CD4-positive, CD25-positive, alpha-beta regulatory T cell (primary cell): ENCODE measurements around the gene CD99. TPM values are rescaled to one million over a fixed set of nuclear protein-coding genes. Genes with fewer than 3 reads are reported as not detected.
"Not testable (repeated sequence)": the region's sequence is repeated elsewhere in the genome, so short reads cannot be mapped to it uniquely, and the experiment has no call there.

Source experiments
- ATAC-seq, 2 donors: fragments of 150-1000 bp; cut with Tn5 transposase; one replicate each; pipeline ENCODE4 v1.10.0; 2021; ENCODE audit warnings: low read depth in 2 of 2, moderate number of reproducible peaks in 2 of 2, moderate library complexity in 1 of 2
- DNase-seq, 3 donors: peaks; one replicate each; pipeline versions ENCODE4 v3.0.0 to v3.0.0-alpha.2; 2012 to 2022; ENCODE audit warnings: mixed read lengths in 1 of 3
- H3K27ac ChIP-seq: one replicate; pipeline ENCODE4 v1.7.0; 2013; ENCODE audit warnings: mild to moderate bottlenecking, low read length; ENCODE audit not compliant: insufficient read depth, poor library complexity, severe bottlenecking
- H3K27me3 ChIP-seq: one replicate; pipeline ENCODE4 v1.7.0; 2013; ENCODE audit warnings: low read length; ENCODE audit not compliant: control insufficient read depth, insufficient read depth
- H3K36me3 ChIP-seq: one replicate; pipeline ENCODE4 v1.7.0; 2013; ENCODE audit warnings: mild to moderate bottlenecking, low read length, moderate library complexity; ENCODE audit not compliant: control insufficient read depth, insufficient read depth
- H3K4me1 ChIP-seq: 2 replicates; pipeline ENCODE4 v1.7.0; 2013; ENCODE audit warnings: mild to moderate bottlenecking, low read length; ENCODE audit not compliant: insufficient read depth, control insufficient read depth, poor library complexity, severe bottlenecking
- H3K4me3 ChIP-seq: one replicate; pipeline ENCODE4 v1.7.0; 2013; ENCODE audit warnings: low read depth, mild to moderate bottlenecking, low read length, moderate library complexity
- H3K9me3 ChIP-seq, 2 experiments: 1 replicate in 1 of 2; 2 replicates in 1 of 2; pipeline ENCODE4 v1.7.0; 2013; ENCODE audit warnings: low read length in 2 of 2, mild to moderate bottlenecking in 1 of 2, moderate library complexity in 1 of 2; ENCODE audit not compliant: control insufficient read depth in 2 of 2
- H3K27ac Mint-ChIP-seq, 3 donors: one replicate each; pipeline ENCODE4 v1.8.0; 2020 to 2022; ENCODE audit warnings: mild to moderate bottlenecking in 3 of 3, mixed read lengths in 3 of 3, moderate library complexity in 2 of 3
- H3K27me3 Mint-ChIP-seq: one replicate; pipeline ENCODE4 v1.8.0; 2022; ENCODE audit warnings: mild to moderate bottlenecking, mixed read lengths
- H3K36me3 Mint-ChIP-seq: one replicate; pipeline ENCODE4 v1.8.0; 2020; ENCODE audit warnings: mixed read lengths
- H3K4me1 Mint-ChIP-seq, 4 donors: one replicate each; pipeline ENCODE4 v1.8.0; 2020 to 2022; ENCODE audit warnings: mixed read lengths in 4 of 4, mild to moderate bottlenecking in 1 of 4
- H3K4me3 Mint-ChIP-seq, 4 donors: one replicate each; pipeline ENCODE4 v1.8.0; 2020 to 2022; ENCODE audit warnings: mild to moderate bottlenecking in 4 of 4, mixed read lengths in 4 of 4, moderate library complexity in 3 of 4
- H3K9me3 Mint-ChIP-seq, 7 donors: one replicate each; pipeline ENCODE4 v1.8.0; 2020 to 2022; ENCODE audit warnings: mixed read lengths in 7 of 7, mild to moderate bottlenecking in 3 of 7, moderate library complexity in 2 of 7
- polyA plus RNA-seq, 4 donors: library from polyadenylated mRNA; unstranded; fragments of 300-500 nt; fragmentation: Illumina TruSeq; gene quantifications; one replicate each; pipeline ENCODE4 v1.2.3, GENCODE V29; 2021
- total RNA-seq: library from RNA; stranded (reverse); gene quantifications from one replicate; pipeline ENCODE4 v1.2.3, GENCODE V29; 2022

CD99 gene
- total and polyA plus RNA-seq, 5 donors from 2014 or later: 286 to 459 (median 320) TPM

- DNase-seq (no peak), ATAC-seq (no peak)
- no peak overlapping the region for H3K27ac Mint-ChIP-seq
- Histone ChIP-seq H3K36me3 (no peaks in the 10 kb centered on the region), H3K27ac (no peak overlapping the region), H3K4me3 (no peak overlapping the region), H3K9me3 (no peaks in the 10 kb centered on the region), H3K27me3 (no peaks in the 10 kb centered on the region), H3K4me1 (no peaks in the 10 kb centered on the region)
- peaks cover 3% of the 10 kb centered on the region for H3K27me3 Mint-ChIP-seq
- no peak overlapping the region for H3K4me3 Mint-ChIP-seq
- H3K9me3 Mint-ChIP-seq: peaks cover 0 to 7% (median 0%) of the 10 kb centered on the region in 7 donors
- peaks cover 0 to 5% (median under 1%) of the 10 kb centered on the region in 4 donors for H3K4me1 Mint-ChIP-seq
- no peaks in the 10 kb centered on the region for H3K36me3 Mint-ChIP-seq
These were observed 70.2 kb downstream of the CD99 start for GRCh38 chrX:2761246-2761645.

- not testable (repeated sequence) for H3K4me1 ChIP-seq, H3K4me3 ChIP-seq, H3K4me1 Mint-ChIP-seq, ATAC-seq, H3K36me3 Mint-ChIP-seq, H3K9me3 ChIP-seq, H3K4me3 Mint-ChIP-seq, H3K9me3 Mint-ChIP-seq, H3K27me3 ChIP-seq, DNase-seq, H3K27ac ChIP-seq, H3K27ac Mint-ChIP-seq, H3K36me3 ChIP-seq, H3K27me3 Mint-ChIP-seq
These were observed 71.6 kb downstream of the CD99 start for GRCh38 chrX:2762671-2763070.

- H3K9me3 ChIP-seq, H3K4me1 Mint-ChIP-seq, H3K36me3 ChIP-seq, H3K9me3 Mint-ChIP-seq, H3K36me3 Mint-ChIP-seq, H3K27ac Mint-ChIP-seq, H3K4me3 ChIP-seq, DNase-seq, ATAC-seq, H3K27me3 Mint-ChIP-seq, H3K27me3 ChIP-seq, H3K4me3 Mint-ChIP-seq, H3K4me1 ChIP-seq, H3K27ac ChIP-seq: not testable (repeated sequence)
These were observed 73.9 kb downstream of the CD99 start for GRCh38 chrX:2764766-2765548.

- no peak for DNase-seq
- Mint-ChIP-seq H3K27me3 (peaks cover 8% of the 10 kb centered on the region), H3K4me3 (no peak overlapping the region), H3K27ac (no peak overlapping the region), H3K9me3 (peaks cover 0 to 6% (median 0%) of the 10 kb centered on the region in 7 donors), H3K36me3 (no peaks in the 10 kb centered on the region), H3K4me1 (peaks cover 0 to 2% (median 0%) of the 10 kb centered on the region in 4 donors)
- Histone ChIP-seq H3K36me3 (no peaks in the 10 kb centered on the region), H3K4me3 (no peak overlapping the region), H3K9me3 (no peaks in the 10 kb centered on the region), H3K27ac (no peak overlapping the region), H3K4me1 (no peaks in the 10 kb centered on the region), H3K27me3 (no peaks in the 10 kb centered on the region)
- no peak for ATAC-seq
These were observed 74.4 kb downstream of the CD99 start for GRCh38 chrX:2765549-2765830.

GRCh38 chrX:2766906-2767305, 75.8 kb downstream of the CD99 start:
- Mint-ChIP-seq H3K27me3 (peaks cover 8% of the 10 kb centered on the region), H3K4me1 (peaks cover 0 to 2% (median 0%) of the 10 kb centered on the region in 4 donors), H3K36me3 (no peaks in the 10 kb centered on the region), H3K9me3 (peaks cover 0 to 3% (median 0%) of the 10 kb centered on the region in 7 donors), H3K4me3 (no peak overlapping the region), H3K27ac (no peak overlapping the region)
- H3K27ac ChIP-seq: no peak overlapping the region
- H3K4me3 ChIP-seq: no peak overlapping the region
- no peak for ATAC-seq
- no peaks in the 10 kb centered on the region for H3K36me3 ChIP-seq
- no peaks in the 10 kb centered on the region for H3K4me1 ChIP-seq
- H3K27me3 ChIP-seq: no peaks in the 10 kb centered on the region
- DNase-seq: no peak
- no peaks in the 10 kb centered on the region for H3K9me3 ChIP-seq

GRCh38 chrX:2767631-2768455, 76.7 kb downstream of the CD99 start:
- H3K27ac ChIP-seq: no peak overlapping the region
- H3K27me3 Mint-ChIP-seq: peaks cover 8% of the 10 kb centered on the region
- H3K4me3 ChIP-seq: no peak overlapping the region
- no peaks in the 10 kb centered on the region for H3K36me3 Mint-ChIP-seq
- ATAC-seq: no peak
- H3K4me1 Mint-ChIP-seq: peaks cover 0 to 2% (median 0%) of the 10 kb centered on the region in 4 donors
- no peak overlapping the region for H3K4me3 Mint-ChIP-seq
- no peak overlapping the region for H3K27ac Mint-ChIP-seq
- no peak for DNase-seq
- no peaks in the 10 kb centered on the region for H3K9me3 ChIP-seq
- peaks cover 0 to 3% (median 0%) of the 10 kb centered on the region in 7 donors for H3K9me3 Mint-ChIP-seq
- no peaks in the 10 kb centered on the region for H3K4me1 ChIP-seq
- H3K27me3 ChIP-seq: no peaks in the 10 kb centered on the region
- H3K36me3 ChIP-seq: no peaks in the 10 kb centered on the region

GRCh38 chrX:2769615-2770014, 78.5 kb downstream of the CD99 start:
- Histone ChIP-seq H3K4me3 (no peak overlapping the region), H3K4me1 (no peaks in the 10 kb centered on the region), H3K27ac (no peak overlapping the region), H3K27me3 (no peaks in the 10 kb centered on the region), H3K36me3 (no peaks in the 10 kb centered on the region), H3K9me3 (peaks cover 0 to under 1% of the 10 kb centered on the region in 2 experiments)
- Mint-ChIP-seq H3K27me3 (peaks cover 8% of the 10 kb centered on the region), H3K4me1 (peaks cover 0 to 2% (median 0%) of the 10 kb centered on the region in 4 donors), H3K27ac (no peak overlapping the region), H3K36me3 (peaks cover 5% of the 10 kb centered on the region), H3K4me3 (no peak overlapping the region), H3K9me3 (peaks cover 0 to 10% (median 2%) of the 10 kb centered on the region in 7 donors)
- ATAC-seq (no peak), DNase-seq (no peak)
